GM12878 (cell line): ENCODE data around the gene RIT2. TPM values are rescaled to one million over a fixed set of nuclear protein-coding genes. Genes with fewer than 3 reads are reported as not detected.

Experiments used
- BRCA1 ChIP-seq: IDR thresholded peaks from 2 replicates; pipeline ENCODE4 v1.6.1; 2011; ENCODE audit warnings: low read depth, low read length, improper control_type of control experiment
- CTCF ChIP-seq, 3 experiments: IDR thresholded peaks in 2 of 3; conservative IDR thresholded peaks in 1 of 3; 2 replicates each; pipeline ENCODE4 v1.5.1; 2011; ENCODE audit warnings: low read depth in 3 of 3, low read length in 3 of 3, mild to moderate bottlenecking in 3 of 3, control low read depth in 2 of 3, moderate library complexity in 2 of 3, inconsistent platforms in 1 of 3, mixed read lengths in 1 of 3; ENCODE audit not compliant: control insufficient read depth in 2 of 3, insufficient read depth in 1 of 3; ENCODE audit errors: extremely low read depth in 1 of 3
- EZH2 ChIP-seq: IDR thresholded peaks from 2 replicates; pipeline ENCODE4 v1.6.1; 2012; ENCODE audit warnings: low read depth, mild to moderate bottlenecking, control low read depth, inconsistent platforms, low read length, borderline replicate concordance; ENCODE audit not compliant: control insufficient read depth
- FOXM1 ChIP-seq: IDR thresholded peaks from 2 replicates; pipeline ENCODE4 v1.6.1; 2012; ENCODE audit warnings: low read depth, mild to moderate bottlenecking, inconsistent platforms, low read length, moderate library complexity
- HDAC6 ChIP-seq: fragments of 200-600 bp; sonication (generic); IDR thresholded peaks from one replicate; pipeline ENCODE4 v1.8.0; 2017; ENCODE audit warnings: antibody characterized with exemption; ENCODE audit not compliant: unreplicated experiment
- KAT2A ChIP-seq: conservative IDR thresholded peaks from 2 replicates; pipeline ENCODE4 v1.6.1; 2011; ENCODE audit warnings: low read depth, low read length; ENCODE audit not compliant: control insufficient read depth
- MXI1 ChIP-seq: fragments of 150-350 bp; IDR thresholded peaks from 2 replicates; pipeline ENCODE4 v1.6.1; 2011; ENCODE audit warnings: low read depth, mild to moderate bottlenecking, inconsistent platforms, low read length, improper control_type of control experiment
- SMC3 ChIP-seq: IDR thresholded peaks from 2 replicates; pipeline ENCODE4 v1.6.1; 2011; ENCODE audit warnings: low read length, improper control_type of control experiment, borderline replicate concordance
- STAT3 ChIP-seq: IDR thresholded peaks from 2 replicates; pipeline ENCODE4 v1.6.1; 2011; ENCODE audit warnings: low read depth, low read length, improper control_type of control experiment
- SUZ12 ChIP-seq: fragments of 200-600 bp; sonication (generic); IDR thresholded peaks from one replicate; pipeline ENCODE4 v1.6.1; 2018; ENCODE audit warnings: antibody characterized with exemption, mild to moderate bottlenecking; ENCODE audit not compliant: unreplicated experiment
- polyA plus RNA-seq, 11 experiments: library from polyadenylated mRNA; depleted of rRNA in 4 of 11; unstranded in 6 of 11; stranded (reverse) in 5 of 11; fragments of >200 nt; fragmentation: Nextera tagmentation in 4 of 11; fragmentation: Illumina TruSeq in 1 of 11; extraction: Ambion mirVana in 4 of 11; extraction: Trizol in 1 of 11; gene quantifications; 1 replicate in 1 of 11; 2 replicates in 10 of 11; pipeline versions ENCODE4 v1.2.1 to v1.2.3, GENCODE V29; 2011 to 2016; ENCODE audit warnings: inconsistent platforms in 2 of 11, missing spikeins in 2 of 11, low read depth in 1 of 11
- total RNA-seq, 4 experiments: library from RNA; depleted of rRNA in 3 of 4; stranded (reverse); fragments of >200 nt in 3 of 4; fragmentation: Illumina TruSeq in 1 of 4; extraction: Trizol in 1 of 4; gene quantifications; 2 replicates each; pipeline versions ENCODE4 v1.2.1 to v1.2.3, GENCODE V29; 2013 to 2021
- TF ChIP-seq, protein P1 (sequence below): IDR thresholded peaks from 2 replicates; pipeline ENCODE4 v1.6.1; 2012; ENCODE audit warnings: improper control_type of control experiment, low read depth, low read length; ENCODE audit not compliant: insufficient replicate concordance

Gene RIT2
- total and polyA plus RNA-seq, 10 of the 15 experiments (the other 5 are each of a cell fraction or from before 2014, with no cell fraction given): not detected

DNA sequence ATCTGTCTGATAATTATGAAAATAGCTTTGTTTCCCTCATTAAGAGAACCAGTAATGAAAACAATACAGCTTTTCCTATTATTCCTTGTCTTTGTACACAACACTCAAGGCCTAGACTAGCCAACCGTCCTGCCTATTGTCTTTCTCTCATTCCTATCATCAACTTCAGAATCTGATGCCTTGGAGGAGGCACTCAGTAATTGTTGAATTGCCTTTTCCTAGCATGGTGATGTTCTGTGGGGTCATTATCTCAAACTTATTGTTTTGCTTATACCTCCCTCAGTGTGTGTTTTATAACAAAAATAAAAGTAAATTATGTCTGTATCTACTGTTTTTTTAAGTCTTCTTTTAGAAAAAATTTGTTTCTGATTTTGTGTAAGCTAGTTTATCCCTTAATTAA is 208.7 kb downstream of the RIT2 start (continued):
- TF ChIP-seq CTCF (IDR thresholded peaks at IDR 0.05 in 2 of 3, conservative IDR thresholded peaks at IDR 0.05 in 1 of 3; ENCODE audit: control insufficient read depth in 2 of 3, extremely low read depth in 1 of 3, insufficient read depth in 1 of 3, low read depth in 3 of 3, low read length in 3 of 3) (no peak), STAT3 (no peak), FOXM1 (no peak), BRCA1 (no peak), SMC3 (no peak), KAT2A (no peak), MXI1 (no peak), HDAC6 (no peak), SUZ12 (no peak), EZH2 (no peak)
- TF ChIP-seq, protein P1, sequence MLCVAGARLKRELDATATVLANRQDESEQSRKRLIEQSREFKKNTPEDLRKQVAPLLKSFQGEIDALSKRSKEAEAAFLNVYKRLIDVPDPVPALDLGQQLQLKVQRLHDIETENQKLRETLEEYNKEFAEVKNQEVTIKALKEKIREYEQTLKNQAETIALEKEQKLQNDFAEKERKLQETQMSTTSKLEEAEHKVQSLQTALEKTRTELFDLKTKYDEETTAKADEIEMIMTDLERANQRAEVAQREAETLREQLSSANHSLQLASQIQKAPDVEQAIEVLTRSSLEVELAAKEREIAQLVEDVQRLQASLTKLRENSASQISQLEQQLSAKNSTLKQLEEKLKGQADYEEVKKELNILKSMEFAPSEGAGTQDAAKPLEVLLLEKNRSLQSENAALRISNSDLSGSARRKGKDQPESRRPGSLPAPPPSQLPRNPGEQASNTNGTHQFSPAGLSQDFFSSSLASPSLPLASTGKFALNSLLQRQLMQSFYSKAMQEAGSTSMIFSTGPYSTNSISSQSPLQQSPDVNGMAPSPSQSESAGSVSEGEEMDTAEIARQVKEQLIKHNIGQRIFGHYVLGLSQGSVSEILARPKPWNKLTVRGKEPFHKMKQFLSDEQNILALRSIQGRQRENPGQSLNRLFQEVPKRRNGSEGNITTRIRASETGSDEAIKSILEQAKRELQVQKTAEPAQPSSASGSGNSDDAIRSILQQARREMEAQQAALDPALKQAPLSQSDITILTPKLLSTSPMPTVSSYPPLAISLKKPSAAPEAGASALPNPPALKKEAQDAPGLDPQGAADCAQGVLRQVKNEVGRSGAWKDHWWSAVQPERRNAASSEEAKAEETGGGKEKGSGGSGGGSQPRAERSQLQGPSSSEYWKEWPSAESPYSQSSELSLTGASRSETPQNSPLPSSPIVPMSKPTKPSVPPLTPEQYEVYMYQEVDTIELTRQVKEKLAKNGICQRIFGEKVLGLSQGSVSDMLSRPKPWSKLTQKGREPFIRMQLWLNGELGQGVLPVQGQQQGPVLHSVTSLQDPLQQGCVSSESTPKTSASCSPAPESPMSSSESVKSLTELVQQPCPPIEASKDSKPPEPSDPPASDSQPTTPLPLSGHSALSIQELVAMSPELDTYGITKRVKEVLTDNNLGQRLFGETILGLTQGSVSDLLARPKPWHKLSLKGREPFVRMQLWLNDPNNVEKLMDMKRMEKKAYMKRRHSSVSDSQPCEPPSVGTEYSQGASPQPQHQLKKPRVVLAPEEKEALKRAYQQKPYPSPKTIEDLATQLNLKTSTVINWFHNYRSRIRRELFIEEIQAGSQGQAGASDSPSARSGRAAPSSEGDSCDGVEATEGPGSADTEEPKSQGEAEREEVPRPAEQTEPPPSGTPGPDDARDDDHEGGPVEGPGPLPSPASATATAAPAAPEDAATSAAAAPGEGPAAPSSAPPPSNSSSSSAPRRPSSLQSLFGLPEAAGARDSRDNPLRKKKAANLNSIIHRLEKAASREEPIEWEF: no peak
